Skeletal muscle satellite cell (primary cell): Measurements from ENCODE around the gene ATRNL1.
"Not testable (repeated sequence)": the region's sequence is repeated elsewhere in the genome, so short reads cannot be mapped to it uniquely, and the experiment has no call there.

Source experiments
- H3K27me3 ChIP-seq: 2 replicates; pipeline ENCODE4 v1.7.0; 2013; ENCODE audit warnings: low read length; ENCODE audit not compliant: control insufficient read depth, insufficient read depth
- H3K36me3 ChIP-seq: 2 replicates; pipeline ENCODE4 v1.7.0; 2013; ENCODE audit warnings: mild to moderate bottlenecking, control low read depth, low read length; ENCODE audit not compliant: insufficient read depth
- H3K4me1 ChIP-seq: 2 replicates; pipeline ENCODE4 v1.7.0; 2013; ENCODE audit warnings: low read length; ENCODE audit not compliant: control insufficient read depth, insufficient read depth
- H3K4me2 ChIP-seq: 2 replicates; pipeline ENCODE4 v1.7.0; 2013; ENCODE audit warnings: mild to moderate bottlenecking, low read length
- H3K4me3 ChIP-seq: 2 replicates; pipeline ENCODE4 v1.7.0; 2013; ENCODE audit warnings: low read length
- H3K9ac ChIP-seq: 2 replicates; pipeline ENCODE4 v1.7.0; 2013; ENCODE audit warnings: mild to moderate bottlenecking, low read depth, low read length, moderate library complexity
- H3K9me3 ChIP-seq: replicated peaks from 2 replicates; pipeline ENCODE4 v1.7.0; 2013; ENCODE audit warnings: mild to moderate bottlenecking, control low read depth, low read length

ATRNL1 gene

DNA sequence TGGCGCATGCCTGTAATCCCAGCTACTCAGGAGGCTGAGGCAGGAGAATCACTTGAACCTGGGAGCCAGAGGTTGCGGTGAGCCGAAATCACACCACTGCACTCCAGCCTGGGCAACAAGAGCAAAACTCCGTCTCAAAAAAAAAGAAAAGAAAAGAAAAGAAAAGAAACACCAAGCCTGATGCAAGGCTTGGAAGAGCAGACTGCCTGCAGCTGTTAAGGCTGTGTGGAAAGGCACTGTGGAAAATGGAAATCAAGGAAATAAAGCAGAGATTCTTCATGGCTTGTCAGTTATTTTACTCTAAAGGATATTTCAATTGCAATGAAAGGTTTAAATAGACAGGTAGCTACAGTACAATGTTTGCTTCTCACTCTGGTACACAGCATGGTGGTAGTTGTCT lies 735.0 kb downstream of the ATRNL1 start:
- not testable (repeated sequence) for H3K4me2 ChIP-seq, H3K9me3 ChIP-seq, H3K36me3 ChIP-seq, H3K27me3 ChIP-seq, H3K9ac ChIP-seq, H3K4me3 ChIP-seq
- peaks cover 33% of the 10 kb centered on the region for H3K4me1 ChIP-seq

DNA sequence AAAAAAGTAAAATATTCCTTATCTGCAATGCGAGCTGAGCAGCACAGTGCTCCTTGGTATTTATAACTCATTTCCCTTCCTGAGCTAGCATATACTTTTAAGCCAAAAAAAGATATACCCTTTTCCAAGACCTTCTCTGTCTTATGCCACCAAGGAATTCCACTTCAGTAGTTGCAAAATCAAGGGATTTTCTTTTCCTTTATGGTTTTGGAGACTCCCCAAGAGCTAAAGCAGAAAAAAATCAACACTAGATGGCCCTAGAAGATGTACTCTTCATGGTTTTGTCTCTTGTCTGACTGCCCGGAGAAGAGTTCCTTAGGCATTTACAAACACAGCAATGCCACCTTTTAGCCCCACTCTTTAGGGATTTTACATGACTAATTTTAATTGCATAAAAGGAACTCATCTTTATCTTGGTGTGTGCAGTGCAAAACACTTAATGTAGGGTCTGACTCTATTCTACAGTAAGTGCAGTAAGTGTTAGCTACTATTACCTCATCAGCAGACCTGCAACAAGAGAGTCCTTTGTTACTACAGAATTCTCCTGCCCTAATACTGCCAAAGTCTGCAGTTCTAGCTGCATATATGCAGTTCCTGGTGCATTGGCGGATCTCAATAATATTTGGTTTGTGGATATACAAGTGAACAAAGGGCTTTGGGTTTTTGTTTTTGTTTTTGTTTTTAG lies 736.5 kb downstream of the ATRNL1 start:
- Histone ChIP-seq H3K36me3 (no peaks in the 10 kb centered on the region), H3K9me3 (no peaks in the 10 kb centered on the region), H3K4me2 (no peak overlapping the region), H3K4me3 (no peak overlapping the region), H3K9ac (no peak overlapping the region), H3K4me1 (peaks cover 34% of the 10 kb centered on the region), H3K27me3 (no peaks in the 10 kb centered on the region)

DNA sequence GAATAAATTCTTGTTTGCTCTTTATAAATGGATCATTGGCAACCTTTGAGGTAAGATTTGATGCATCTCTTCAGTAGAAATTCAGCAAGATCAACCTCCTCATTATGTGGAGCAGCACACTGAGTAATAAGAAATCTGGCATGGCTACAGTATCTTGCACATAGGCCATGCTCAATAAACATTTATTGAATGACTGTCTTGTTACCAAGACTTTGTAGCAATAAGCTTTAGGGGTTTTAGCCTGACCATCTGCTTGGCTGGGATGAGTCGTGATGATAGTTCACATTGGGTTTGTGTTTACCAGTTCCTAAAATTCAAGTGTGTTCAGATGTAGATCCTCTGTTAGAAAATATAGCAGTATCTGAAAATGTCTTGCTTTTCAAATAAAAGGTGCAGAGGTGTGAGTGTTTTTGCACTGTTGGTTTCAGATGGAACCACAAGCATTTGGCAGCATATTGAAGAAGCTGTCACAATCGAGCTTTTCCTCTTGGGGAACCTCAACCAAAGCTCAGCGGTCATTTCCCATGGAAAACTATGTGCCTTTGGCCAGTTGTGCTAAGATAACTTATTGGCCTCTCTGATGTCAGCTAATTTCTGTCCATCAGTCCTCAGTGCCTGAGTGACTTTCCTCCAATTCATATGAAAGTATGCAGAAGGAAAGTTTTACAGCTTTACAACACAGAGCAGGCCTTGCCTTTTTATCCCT lies 737.3 kb downstream of the ATRNL1 start:
- no peaks in the 10 kb centered on the region for H3K9me3 ChIP-seq
- H3K27me3 ChIP-seq: no peaks in the 10 kb centered on the region
- H3K9ac ChIP-seq: no peak overlapping the region
- H3K4me3 ChIP-seq: no peak overlapping the region
- peaks cover 41% of the 10 kb centered on the region for H3K4me1 ChIP-seq
- no peak overlapping the region for H3K4me2 ChIP-seq
- H3K36me3 ChIP-seq: no peaks in the 10 kb centered on the region

DNA sequence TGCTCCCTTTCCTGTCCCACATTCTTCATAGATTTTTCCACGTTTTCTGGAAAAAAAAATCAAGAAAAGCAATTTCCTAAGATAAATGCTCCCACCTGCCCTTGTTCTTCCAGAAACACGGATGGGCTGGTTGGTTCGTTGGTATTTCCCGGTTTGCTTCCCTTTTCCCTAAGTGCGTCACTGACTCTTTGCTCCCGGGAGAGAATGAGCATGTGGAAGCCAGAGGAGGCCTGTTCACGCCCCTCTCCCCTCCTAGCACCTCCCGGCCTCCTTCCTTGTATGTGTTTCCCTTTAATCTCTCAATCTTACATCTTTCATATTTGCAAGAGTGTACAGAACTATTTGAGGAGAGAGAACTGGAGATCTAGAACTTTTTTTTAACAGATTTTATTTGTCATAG lies 737.9 kb downstream of the ATRNL1 start:
- peaks cover 44% of the 10 kb centered on the region for H3K4me1 ChIP-seq
- H3K36me3 ChIP-seq: no peaks in the 10 kb centered on the region
- H3K4me2 ChIP-seq: no peak overlapping the region
- H3K4me3 ChIP-seq: no peak overlapping the region
- H3K27me3 ChIP-seq: no peaks in the 10 kb centered on the region
- H3K9ac ChIP-seq: no peak overlapping the region
- H3K9me3 ChIP-seq: no peaks in the 10 kb centered on the region

DNA sequence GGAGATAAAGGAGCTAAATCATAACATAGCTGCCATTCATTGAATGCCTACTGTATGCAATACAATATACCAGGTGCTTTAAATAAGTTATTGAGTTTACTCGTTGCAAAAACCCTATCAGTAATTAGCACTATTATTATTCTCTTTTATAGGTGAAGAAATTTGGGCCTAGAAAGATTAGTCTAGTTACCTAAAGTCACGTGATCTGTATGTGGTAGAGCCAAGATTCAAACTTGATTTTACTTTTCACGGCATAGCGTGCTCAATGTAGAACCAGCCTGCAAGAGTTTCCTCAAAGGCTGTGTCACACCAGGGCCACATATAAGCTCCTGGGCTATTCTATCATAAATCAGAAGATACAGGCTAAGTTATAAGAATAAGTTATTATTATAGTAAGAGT lies 740.0 kb downstream of the ATRNL1 start:
- H3K4me2 ChIP-seq: no peak overlapping the region
- no peaks in the 10 kb centered on the region for H3K27me3 ChIP-seq
- no peaks in the 10 kb centered on the region for H3K9me3 ChIP-seq
- no peak overlapping the region for H3K9ac ChIP-seq
- no peak overlapping the region for H3K4me3 ChIP-seq
- H3K36me3 ChIP-seq: no peaks in the 10 kb centered on the region
- peaks cover 32% of the 10 kb centered on the region for H3K4me1 ChIP-seq

DNA sequence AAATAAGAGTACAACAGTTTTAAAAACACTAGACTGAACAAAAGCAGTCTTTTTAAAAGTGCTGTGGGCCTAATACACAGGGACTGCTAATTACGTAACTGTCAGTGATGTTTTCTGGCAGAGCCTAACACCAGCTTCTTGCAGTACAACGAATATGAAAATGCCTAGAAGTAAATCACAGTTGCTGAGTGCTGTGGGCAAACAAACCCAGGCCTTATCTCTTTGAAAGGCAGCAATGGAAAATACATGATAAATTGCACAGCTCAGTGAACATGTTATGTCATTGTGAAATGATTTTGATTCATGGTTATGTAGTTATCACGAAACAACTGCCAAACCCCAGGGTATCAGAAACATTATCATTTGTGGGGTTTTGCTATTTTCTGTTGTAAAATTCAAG lies 751.4 kb downstream of the ATRNL1 start:
- no peaks in the 10 kb centered on the region for H3K36me3 ChIP-seq

DNA sequence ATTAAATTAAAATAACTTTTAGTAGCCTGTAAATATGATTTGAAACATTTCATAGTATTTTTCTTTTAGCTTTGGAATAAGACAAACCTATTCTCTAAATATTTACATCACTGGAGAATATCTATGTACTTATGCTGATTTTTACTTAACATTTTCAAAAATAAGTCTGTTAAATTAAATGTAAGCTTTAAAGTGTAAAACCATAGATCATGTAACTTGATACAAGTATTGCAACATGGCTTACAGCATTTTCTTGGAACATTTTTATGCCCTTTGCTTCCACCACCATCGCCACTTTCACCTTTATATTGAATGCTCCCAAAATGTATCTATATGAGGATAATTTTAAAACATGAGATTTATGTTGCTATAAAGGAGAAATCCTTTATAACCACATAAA lies 752.8 kb downstream of the ATRNL1 start:
- Histone ChIP-seq H3K9ac (no peak overlapping the region), H3K36me3 (no peaks in the 10 kb centered on the region), H3K4me2 (no peak overlapping the region), H3K27me3 (no peaks in the 10 kb centered on the region), H3K9me3 (no peaks in the 10 kb centered on the region), H3K4me3 (no peak overlapping the region), H3K4me1 (no peaks in the 10 kb centered on the region)

More for the DNA sequence above, 751.4 kb downstream of the ATRNL1 start:
- no peaks in the 10 kb centered on the region for H3K27me3 ChIP-seq
- H3K9ac ChIP-seq: no peak overlapping the region
- no peaks in the 10 kb centered on the region for H3K9me3 ChIP-seq
- H3K4me1 ChIP-seq: no peaks in the 10 kb centered on the region
- H3K4me2 ChIP-seq: no peak overlapping the region
- no peak overlapping the region for H3K4me3 ChIP-seq

DNA sequence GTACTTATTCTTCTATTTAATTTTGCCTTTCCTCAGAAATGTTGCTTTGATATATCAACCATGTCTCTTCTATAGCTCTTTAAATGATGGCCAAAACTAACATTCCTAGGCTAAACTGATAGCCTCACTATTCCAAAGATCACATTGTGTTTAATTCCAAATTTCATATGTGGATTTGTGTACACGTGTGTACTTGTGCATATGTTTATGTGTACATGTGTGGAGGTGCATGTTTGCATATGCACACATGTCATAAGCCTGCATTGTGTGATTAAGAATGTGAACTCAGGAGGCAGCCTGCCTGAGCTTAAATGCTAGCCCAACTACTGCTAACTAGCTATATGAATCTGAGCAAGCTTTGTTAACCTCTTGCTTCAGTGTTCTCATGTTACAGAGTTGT lies 753.4 kb downstream of the ATRNL1 start:
- Histone ChIP-seq H3K36me3 (no peaks in the 10 kb centered on the region), H3K9ac (no peak overlapping the region), H3K4me2 (no peak overlapping the region), H3K4me3 (no peak overlapping the region), H3K4me1 (no peaks in the 10 kb centered on the region), H3K9me3 (no peaks in the 10 kb centered on the region), H3K27me3 (no peaks in the 10 kb centered on the region)

DNA sequence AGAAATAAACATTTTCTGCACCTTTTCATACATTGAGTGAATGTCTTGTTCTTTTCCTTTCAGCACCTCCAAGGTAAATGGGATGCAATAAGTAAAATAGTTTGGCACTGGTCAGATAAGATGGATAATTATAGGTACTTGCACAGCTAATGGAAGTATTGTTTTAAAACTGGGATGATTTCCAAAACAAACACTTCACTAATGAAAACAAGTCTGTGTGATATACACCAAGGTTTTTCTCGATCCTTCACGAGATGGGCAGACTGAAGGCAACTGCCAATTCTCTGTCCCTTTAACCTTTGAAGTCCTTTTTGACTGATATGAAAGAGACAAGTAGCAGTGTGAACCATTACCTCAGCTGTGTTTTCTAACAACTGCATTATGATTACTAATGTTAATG lies 756.0 kb downstream of the ATRNL1 start:
- no peak overlapping the region for H3K4me2 ChIP-seq
- no peaks in the 10 kb centered on the region for H3K36me3 ChIP-seq
- no peaks in the 10 kb centered on the region for H3K9me3 ChIP-seq
- H3K9ac ChIP-seq: no peak overlapping the region
- H3K27me3 ChIP-seq: no peaks in the 10 kb centered on the region
- H3K4me1 ChIP-seq: no peaks in the 10 kb centered on the region
- no peak overlapping the region for H3K4me3 ChIP-seq

DNA sequence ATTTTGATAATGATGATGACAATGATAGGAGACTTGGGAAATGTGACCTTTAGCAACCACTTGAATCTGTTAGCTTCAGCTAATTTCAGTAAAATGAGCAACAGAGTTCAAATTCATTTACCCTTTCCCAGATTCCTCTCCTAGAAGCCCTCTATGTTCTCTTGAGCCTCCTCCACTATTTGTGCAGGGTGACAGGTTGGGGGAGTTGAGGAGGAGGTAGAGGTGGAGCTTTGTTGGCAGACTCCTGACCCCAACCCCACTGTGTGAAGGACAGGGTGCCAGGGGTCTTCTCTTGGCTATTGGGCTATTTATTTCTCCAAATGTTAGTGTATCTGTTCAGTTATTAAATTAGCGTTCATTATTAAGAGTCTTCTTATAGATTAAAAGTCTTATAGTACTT lies 757.5 kb downstream of the ATRNL1 start:
- no peak overlapping the region for H3K4me3 ChIP-seq
- H3K4me1 ChIP-seq: peaks cover 12% of the 10 kb centered on the region
- no peaks in the 10 kb centered on the region for H3K36me3 ChIP-seq
- H3K9me3 ChIP-seq: no peaks in the 10 kb centered on the region
- H3K9ac ChIP-seq: no peak overlapping the region
- no peaks in the 10 kb centered on the region for H3K27me3 ChIP-seq
- no peak overlapping the region for H3K4me2 ChIP-seq

DNA sequence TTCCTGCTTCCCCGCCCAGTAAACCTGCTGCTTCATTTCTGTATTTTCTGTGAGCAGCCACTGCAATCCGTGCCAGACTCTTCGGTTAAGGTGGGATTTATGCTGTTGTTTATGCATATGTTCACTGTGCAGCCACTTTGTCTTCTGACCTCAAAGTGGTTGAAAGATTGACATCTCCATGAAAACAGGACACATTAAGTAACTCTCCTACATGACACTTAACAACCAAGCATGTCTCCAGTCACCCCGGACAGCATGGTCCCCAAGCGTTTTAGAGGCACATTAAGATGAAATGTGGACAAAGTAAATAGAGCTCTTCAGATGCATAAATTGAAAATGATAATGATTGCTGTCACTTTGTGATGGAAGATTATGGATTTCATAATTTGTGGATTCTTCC lies 758.5 kb downstream of the ATRNL1 start:
- Histone ChIP-seq H3K4me2 (no peak overlapping the region), H3K36me3 (no peaks in the 10 kb centered on the region), H3K9ac (no peak overlapping the region), H3K27me3 (no peaks in the 10 kb centered on the region), H3K4me3 (no peak overlapping the region), H3K4me1 (peaks cover 12% of the 10 kb centered on the region), H3K9me3 (no peaks in the 10 kb centered on the region)
